Endothelial cell of umbilical vein (primary cell): ENCODE data around the gene BHLHA15. TPM values are rescaled to one million over a fixed set of nuclear protein-coding genes. Genes with fewer than 3 reads are reported as not detected.

Experiments
- BruUV-seq: library from RNA; stranded (reverse); fragments of 400-500 nt; replicated peaks from 2 replicates; lab custom pipeline; 2021; lab: Mats Ljungman, UMichigan
- CTCF ChIA-PET: fragments of 300-600, 350-600 bp; sonication (Branson Sonifier 250); formaldehyde crosslinking; loops from one replicate; lab custom pipeline; 2021; ENCODE audit warnings: antibody characterized with exemption, inconsistent platforms; lab: Charles Lee
- POLR2A ChIA-PET: fragments of 300-600, 350-600 bp; sonication (Branson Sonifier 250); formaldehyde crosslinking; loops from one replicate; lab custom pipeline; 2021; ENCODE audit warnings: antibody characterized with exemption, inconsistent platforms; lab: Charles Lee
- DNase-seq: peaks from one replicate; pipeline ENCODE4 v3.0.0-alpha.2; 2011; ENCODE audit warnings: low read depth, low spot score
- FAIRE-seq: peaks from 2 replicates; lab custom pipeline; 2011; peaks lifted over from hg19 to GRCh38; lab: Jason Lieb, UNC
- H2AFZ ChIP-seq: 2 replicates; pipeline ENCODE4 v1.6.0; 2012; ENCODE audit warnings: low read depth, low read length, control low read depth, inconsistent platforms
- H3K27ac ChIP-seq: 2 replicates; pipeline ENCODE4 v1.5.1; 2011; ENCODE audit warnings: low read depth, mild to moderate bottlenecking, control low read depth, low read length, moderate library complexity; ENCODE audit not compliant: insufficient read depth
- H3K27me3 ChIP-seq, 2 experiments: 2 replicates each; pipeline versions ENCODE4 v1.6.0 to v1.6.1; 2011; ENCODE audit warnings: low read length in 2 of 2, mixed read lengths in 1 of 2; ENCODE audit not compliant: control insufficient read depth in 2 of 2, insufficient read depth in 2 of 2
- H3K36me3 ChIP-seq, 2 experiments: 2 replicates in 1 of 2; 3 replicates in 1 of 2; pipeline ENCODE4 v1.5.1; 2011; ENCODE audit warnings: low read length in 2 of 2, mild to moderate bottlenecking in 1 of 2, moderate library complexity in 1 of 2; ENCODE audit not compliant: control insufficient read depth in 2 of 2, insufficient read depth in 2 of 2; ENCODE audit errors: extremely low read depth in 1 of 2
- H3K4me1 ChIP-seq: 3 replicates; pipeline ENCODE4 v1.5.1; 2011; ENCODE audit warnings: mild to moderate bottlenecking, low read length; ENCODE audit not compliant: control insufficient read depth, insufficient read depth; ENCODE audit errors: extremely low read depth
- H3K4me2 ChIP-seq: 2 replicates; pipeline ENCODE4 v1.6.1; 2011; ENCODE audit warnings: low read length, control low read depth, mixed read lengths; ENCODE audit not compliant: insufficient read depth
- H3K4me3 ChIP-seq, 3 experiments: fragments of 200-600 bp in 1 of 3; sonication (generic), shearing (Covaris generic) in 1 of 3; replicated peaks in 1 of 3; 2 replicates each; pipeline ENCODE4 v1.5.1; 2011 to 2016; ENCODE audit warnings: control low read depth in 3 of 3, low read length in 3 of 3, mild to moderate bottlenecking in 2 of 3, inconsistent platforms in 1 of 3, low read depth in 1 of 3, moderate library complexity in 1 of 3; ENCODE audit not compliant: insufficient read depth in 1 of 3
- H3K79me2 ChIP-seq: 2 replicates; pipeline ENCODE4 v1.6.0; 2012; ENCODE audit warnings: low read length, inconsistent platforms; ENCODE audit not compliant: control insufficient read depth, insufficient read depth
- H3K9ac ChIP-seq: replicated peaks from 2 replicates; pipeline ENCODE3; 2011; ENCODE audit warnings: low read length, control low read depth; ENCODE audit not compliant: insufficient read depth; ENCODE audit errors: extremely low read depth
- H3K9me1 ChIP-seq: replicated peaks from 3 replicates; pipeline ENCODE4 v1.6.0; 2011; ENCODE audit warnings: mild to moderate bottlenecking, low read length; ENCODE audit not compliant: control insufficient read depth, insufficient read depth; ENCODE audit errors: extremely low read depth
- H3K9me3 ChIP-seq: replicated peaks from 2 replicates; pipeline ENCODE4 v1.5.1; 2012; ENCODE audit warnings: low read length, inconsistent platforms; ENCODE audit not compliant: control insufficient read depth, insufficient read depth
- H4K20me1 ChIP-seq: replicated peaks from 2 replicates; pipeline ENCODE3; 2011; ENCODE audit warnings: mild to moderate bottlenecking, low read length; ENCODE audit not compliant: control insufficient read depth, insufficient read depth; ENCODE audit errors: extremely low read depth
- CTCF ChIP-seq, 2 donors: IDR thresholded peaks; 1 replicate in 1 of 2; 2 replicates in 1 of 2; pipeline ENCODE4 v1.5.1; 2011; ENCODE audit warnings: low read length in 2 of 2, mild to moderate bottlenecking in 2 of 2, moderate library complexity in 2 of 2, control low read depth in 1 of 2, inconsistent platforms in 1 of 2, low read depth in 1 of 2; ENCODE audit not compliant: insufficient read depth in 1 of 2; ENCODE audit errors: extremely low read depth in 1 of 2
- EZH2 ChIP-seq: IDR thresholded peaks from 2 replicates; pipeline ENCODE4 v1.6.1; 2012; ENCODE audit warnings: borderline replicate concordance, low read depth, mild to moderate bottlenecking, moderate library complexity, low read length, inconsistent platforms; ENCODE audit not compliant: severe bottlenecking
- FOS ChIP-seq: IDR thresholded peaks from 2 replicates; pipeline ENCODE4 v1.6.1; 2011; ENCODE audit warnings: mild to moderate bottlenecking, low read length, moderate library complexity, borderline replicate concordance; ENCODE audit not compliant: insufficient read depth
- GATA2 ChIP-seq: IDR thresholded peaks from 2 replicates; pipeline ENCODE4 v1.7.0; 2011; ENCODE audit warnings: low read depth, mild to moderate bottlenecking, moderate library complexity, mixed read lengths, low read length; ENCODE audit not compliant: insufficient read length, insufficient read depth
- JUN ChIP-seq: IDR thresholded peaks from 2 replicates; pipeline ENCODE4 v1.6.1; 2011; ENCODE audit warnings: borderline replicate concordance, low read depth; ENCODE audit not compliant: insufficient read length, insufficient read depth
- MYC ChIP-seq: IDR thresholded peaks from one replicate; pipeline ENCODE4 v1.6.1; 2011; ENCODE audit warnings: mild to moderate bottlenecking, low read depth, low read length
- POLR2A ChIP-seq: IDR thresholded peaks from 2 replicates; pipeline ENCODE4 v1.6.1; 2012; ENCODE audit warnings: low read depth, mild to moderate bottlenecking, control low read depth, low read length
- POLR2AphosphoS5 ChIP-seq: IDR thresholded peaks from 2 replicates; pipeline ENCODE4 v1.6.1; 2012; ENCODE audit warnings: low read depth, mild to moderate bottlenecking, control low read depth, low read length, moderate library complexity; ENCODE audit not compliant: insufficient read depth
- dilution Hi-C: fragments of 300-500 bp; cut with MboI; formaldehyde crosslinking; loops from one replicate; pipeline ENCODE4 v1.15.0; 2019; ENCODE audit warnings: low sequenced_read_pairs; ENCODE audit not compliant: extremely low pct_ligation_motif_present
- intact Hi-C: fragments of 100-400 bp; cut with micrococcal nuclease; formaldehyde crosslinking; loops from one replicate; pipeline ENCODE4 v1.10.0; 2022
- polyA plus RNA-seq, 4 experiments: library from polyadenylated mRNA; depleted of rRNA in 3 of 4; stranded (reverse) in 3 of 4; unstranded in 1 of 4; fragments of >200 nt; gene quantifications; 2 replicates each; pipeline versions ENCODE4 v1.2.1 to v1.2.3, GENCODE V29; 2011 to 2012; ENCODE audit warnings: missing spikeins in 1 of 4
- total RNA-seq: library from RNA; stranded (reverse); gene quantifications from 2 replicates; pipeline ENCODE4 v1.2.3, GENCODE V29; 2021
- TF ChIP-seq, protein P1 (sequence below): IDR thresholded peaks from 2 replicates; pipeline ENCODE4 v1.6.1; 2011; ENCODE audit not compliant: insufficient read depth, insufficient read length

Gene BHLHA15
- total and polyA plus RNA-seq, 2 donors (not counting 3 experiments of a cell fraction or from before 2014, with no cell fraction given) = 0.81 to 1.2 TPM

DNA sequence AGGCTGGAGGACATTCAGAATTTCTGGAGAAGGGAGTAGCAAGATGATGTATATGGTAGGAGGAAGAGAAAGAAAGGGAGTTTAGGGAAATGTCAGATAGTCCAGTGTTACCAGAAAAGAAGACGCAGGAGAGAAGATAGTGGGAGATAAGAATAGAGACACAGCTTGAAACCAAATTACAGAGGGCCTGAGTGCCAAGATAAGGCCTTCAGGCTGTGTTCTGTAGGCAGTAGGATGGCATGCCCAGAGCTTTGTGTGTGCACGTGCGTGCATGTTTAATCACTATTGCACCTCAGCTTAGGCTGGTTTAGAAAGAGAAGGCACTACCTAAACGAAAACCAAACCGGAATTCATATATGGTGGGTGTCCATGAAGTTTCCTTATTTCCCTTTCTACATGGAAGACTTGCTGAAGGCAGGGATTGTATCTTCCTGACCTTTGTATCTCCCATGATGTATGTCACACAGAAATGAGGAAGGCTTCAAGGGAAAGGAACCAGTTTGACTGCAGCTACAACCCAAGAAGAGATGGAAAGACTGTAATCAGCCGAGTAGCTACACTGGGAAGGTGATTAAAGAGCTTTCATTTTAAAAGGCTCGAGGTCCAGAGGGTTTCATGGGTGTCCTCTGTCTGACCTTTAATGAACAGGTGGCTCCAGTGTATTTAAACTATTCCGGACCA is 35.8 kb upstream of the BHLHA15 start:
- CTCF ChIA-PET = interaction anchor here (3.5 kb wide), 1 partner anchor 154 kb away, joined by 20 read pairs; no protein-coding TSS in a partner anchor
- intact Hi-C loops = no loop called here
- no TSS peak for BruUV-seq
- FAIRE-seq (no peak), DNase-seq (no peak)
- Histone ChIP-seq H3K4me1 (no peaks in the 10 kb centered on the region), H2AFZ (no peak overlapping the region), H3K9ac (no peak overlapping the region), H3K27me3 (no peaks in the 10 kb centered on the region), H3K4me2 (no peak overlapping the region), H3K9me3 (no peaks in the 10 kb centered on the region), H3K4me3 (no peak overlapping the region), H3K27ac (no peak overlapping the region), H4K20me1 (no peaks in the 10 kb centered on the region), H3K36me3 (peaks cover 0 to 10% of the 10 kb centered on the region in 2 experiments), H3K79me2 (no peaks in the 10 kb centered on the region), H3K9me1 (no peaks in the 10 kb centered on the region)
- TF ChIP-seq JUN (no peak), FOS (no peak), EZH2 (no peak), POLR2A (no peak), GATA2 (no peak), POLR2AphosphoS5 (no peak), CTCF (IDR thresholded peaks at IDR 0.05; ENCODE audit: extremely low read depth in 1 of 2, insufficient read depth in 1 of 2, low read depth in 1 of 2, low read length in 2 of 2) (no peak), MYC (no peak)
- TF ChIP-seq, protein P1, sequence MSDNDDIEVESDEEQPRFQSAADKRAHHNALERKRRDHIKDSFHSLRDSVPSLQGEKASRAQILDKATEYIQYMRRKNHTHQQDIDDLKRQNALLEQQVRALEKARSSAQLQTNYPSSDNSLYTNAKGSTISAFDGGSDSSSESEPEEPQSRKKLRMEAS = no peak
- dilution Hi-C loops = no loop called here
- POLR2A ChIA-PET = no interaction called here
